Neural cell (in vitro differentiated cells): Measurements from ENCODE around the gene RNF113B.

Experiments used
- CTCF ChIP-seq: fragments of 450-650 bp; IDR thresholded peaks from 2 replicates; pipeline ENCODE4 v1.5.1; 2014; ENCODE audit warnings: antibody characterized with exemption, mild to moderate bottlenecking, moderate library complexity; ENCODE audit not compliant: poor library complexity, severe bottlenecking
- MXI1 ChIP-seq: fragments of 450-650 bp; conservative IDR thresholded peaks from 2 replicates; pipeline ENCODE4 v1.6.1; 2014; ENCODE audit warnings: antibody characterized with exemption, mild to moderate bottlenecking; ENCODE audit not compliant: poor library complexity, severe bottlenecking
- POLR2AphosphoS5 ChIP-seq: IDR thresholded peaks from 2 replicates; pipeline ENCODE4 v1.6.1; 2012
- RAD21 ChIP-seq: fragments of 450-650 bp; conservative IDR thresholded peaks from 2 replicates; pipeline ENCODE4 v1.6.1; 2014; ENCODE audit warnings: antibody characterized with exemption, mild to moderate bottlenecking, moderate library complexity
- REST ChIP-seq: IDR thresholded peaks from 2 replicates; pipeline ENCODE4 v1.6.1; 2012; ENCODE audit warnings: borderline replicate concordance

GRCh38 chr13:98182589-98182988 lies 5.5 kb upstream of the RNF113B start:
- no peak for TF ChIP-seq CTCF
- no peak for TF ChIP-seq POLR2AphosphoS5
- no peak for TF ChIP-seq REST
- no peak for TF ChIP-seq RAD21
- TF ChIP-seq MXI1 = no peak
